Esophagus squamous epithelium (tissue), 4 donors: ENCODE results near the gene DARS1.

Experiments used
- POLR2A ChIP-seq, 4 donors: fragments of 450-650 bp; IDR thresholded peaks; one replicate each; pipeline ENCODE4 v1.6.1; 2017; ENCODE audit warnings: antibody characterized with exemption in 4 of 4, mild to moderate bottlenecking in 4 of 4, moderate library complexity in 3 of 4
- TF ChIP-seq, protein P1 (sequence below), 6 experiments: fragments of 450-650 bp in 4 of 6; fragments of 200-600 bp in 2 of 6; sonication (generic) in 2 of 6; IDR thresholded peaks; one replicate each; pipeline ENCODE4 v1.5.1; 2016 to 2019; ENCODE audit warnings: antibody characterized with exemption in 6 of 6, mild to moderate bottlenecking in 4 of 6, moderate library complexity in 4 of 6

DNA sequence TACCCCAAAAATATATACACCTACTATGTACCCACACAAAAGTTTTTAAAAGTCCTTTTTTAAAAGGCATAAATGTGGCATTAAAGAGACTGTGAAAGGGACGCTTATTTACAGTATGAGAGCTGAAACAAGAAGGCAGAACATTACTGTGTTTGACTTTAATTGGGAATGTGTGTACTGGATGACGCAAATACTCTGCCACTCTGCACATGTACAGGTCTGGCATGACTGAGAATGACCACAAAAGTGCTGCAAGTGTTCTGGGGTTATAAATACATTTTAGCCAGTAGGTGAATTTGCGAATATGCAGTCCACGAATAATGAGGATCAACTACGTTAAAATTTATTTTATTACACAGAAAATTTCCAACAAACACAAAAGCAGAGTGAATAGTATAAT, 11.4 kb downstream of the DARS1 start:
- TF ChIP-seq, protein P1, sequence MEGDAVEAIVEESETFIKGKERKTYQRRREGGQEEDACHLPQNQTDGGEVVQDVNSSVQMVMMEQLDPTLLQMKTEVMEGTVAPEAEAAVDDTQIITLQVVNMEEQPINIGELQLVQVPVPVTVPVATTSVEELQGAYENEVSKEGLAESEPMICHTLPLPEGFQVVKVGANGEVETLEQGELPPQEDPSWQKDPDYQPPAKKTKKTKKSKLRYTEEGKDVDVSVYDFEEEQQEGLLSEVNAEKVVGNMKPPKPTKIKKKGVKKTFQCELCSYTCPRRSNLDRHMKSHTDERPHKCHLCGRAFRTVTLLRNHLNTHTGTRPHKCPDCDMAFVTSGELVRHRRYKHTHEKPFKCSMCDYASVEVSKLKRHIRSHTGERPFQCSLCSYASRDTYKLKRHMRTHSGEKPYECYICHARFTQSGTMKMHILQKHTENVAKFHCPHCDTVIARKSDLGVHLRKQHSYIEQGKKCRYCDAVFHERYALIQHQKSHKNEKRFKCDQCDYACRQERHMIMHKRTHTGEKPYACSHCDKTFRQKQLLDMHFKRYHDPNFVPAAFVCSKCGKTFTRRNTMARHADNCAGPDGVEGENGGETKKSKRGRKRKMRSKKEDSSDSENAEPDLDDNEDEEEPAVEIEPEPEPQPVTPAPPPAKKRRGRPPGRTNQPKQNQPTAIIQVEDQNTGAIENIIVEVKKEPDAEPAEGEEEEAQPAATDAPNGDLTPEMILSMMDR (IDR thresholded peaks at IDR 0.05), result no peak
- no peak for TF ChIP-seq POLR2A (IDR thresholded peaks at IDR 0.05)
